H1 (cell line): ENCODE measurements around the gene TMEM150B. TPM values are rescaled to one million over a fixed set of nuclear protein-coding genes. Genes with fewer than 3 reads are reported as not detected.

Experiments
- CHD7 ChIP-seq: fragments of 300-600 bp; sonication (generic); IDR thresholded peaks from 2 replicates; pipeline ENCODE4 v1.7.1; 2012; ENCODE audit warnings: low read length, moderate library complexity, mild to moderate bottlenecking, inconsistent platforms; ENCODE audit not compliant: insufficient replicate concordance
- RFX5 ChIP-seq: IDR thresholded peaks from 2 replicates; pipeline ENCODE4 v1.6.1; 2011; ENCODE audit warnings: low read depth, low read length, improper control_type of control experiment, borderline replicate concordance
- SAP30 ChIP-seq: fragments of 300-600 bp; sonication (generic); IDR thresholded peaks from 2 replicates; pipeline ENCODE4 v1.7.1; 2012; ENCODE audit warnings: low read length, moderate library complexity, mild to moderate bottlenecking, inconsistent platforms; ENCODE audit not compliant: insufficient read depth, insufficient replicate concordance
- SP4 ChIP-seq: IDR thresholded peaks from 2 replicates; pipeline ENCODE4 v1.6.1; 2012; ENCODE audit warnings: low read length, inconsistent platforms
- SUZ12 ChIP-seq: fragments of 200-600 bp; sonication (generic); IDR thresholded peaks from 2 replicates; pipeline ENCODE4 v1.6.1; 2012; ENCODE audit warnings: mild to moderate bottlenecking, inconsistent platforms, low read length, moderate library complexity, mixed read lengths
- YY1 ChIP-seq: IDR thresholded peaks from 2 replicates; pipeline ENCODE4 v1.6.1; 2011; ENCODE audit warnings: low read depth, mild to moderate bottlenecking, low read length
- polyA plus RNA-seq, 7 experiments: library from polyadenylated mRNA; depleted of rRNA in 3 of 7; stranded (reverse) in 5 of 7; unstranded in 2 of 7; fragments of >200 nt in 5 of 7; fragments of 200-250 nt in 2 of 7; gene quantifications; 1 replicate in 5 of 7; 2 replicates in 1 of 7; 4 replicates in 1 of 7; pipeline versions ENCODE4 v1.2.1 to v1.2.3, GENCODE V29; 2011 to 2013; ENCODE audit warnings: missing spikeins in 2 of 7, mixed read lengths in 2 of 7
- total RNA-seq: library from RNA; stranded (reverse); fragmentation: NEBNext Ultra II Directional; extraction: Animal tissue kit (Norgen Biotek cat#: 25700); gene quantifications from 2 replicates; pipeline ENCODE4 v1.2.1, GENCODE V29; 2021

Gene TMEM150B
- total and polyA plus RNA-seq, 2 of the 8 experiments (the other 6 are each of a cell fraction or from before 2014, with no cell fraction given) = 0.41 to 0.91 TPM

DNA sequence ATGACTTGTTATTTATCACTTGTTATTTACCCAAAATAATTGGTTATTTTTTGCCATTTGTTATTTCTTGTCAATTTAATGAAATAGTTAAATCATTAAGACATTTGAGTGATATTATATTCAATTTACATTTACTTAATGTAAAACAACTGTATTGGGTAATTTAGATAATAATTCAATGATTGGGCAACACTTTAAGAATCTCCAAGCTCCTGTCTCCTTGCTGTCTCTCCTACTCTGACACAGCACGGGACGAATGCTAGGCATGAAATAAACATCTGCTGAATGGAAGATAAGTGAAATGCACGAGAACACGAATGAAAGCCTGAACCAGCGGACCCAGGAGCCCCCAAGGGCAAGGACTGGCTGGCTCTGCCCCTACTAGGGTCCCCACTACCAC lies 60.6 kb downstream of the TMEM150B start (continued):
- TF ChIP-seq YY1 (no peak), SAP30 (no peak), CHD7 (no peak), SUZ12 (no peak), RFX5 (no peak), SP4 (no peak)
